DOHH2 (cell line): ENCODE measurements around the gene RSPO4.

Source experiments
- EZH2phosphoT487 ChIP-seq: fragments of 200-600 bp; sonication (generic); IDR thresholded peaks from 2 replicates; pipeline ENCODE4 v1.6.1; 2017; ENCODE audit warnings: borderline replicate concordance, mild to moderate bottlenecking, antibody characterized with exemption, low read length, moderate library complexity, mixed read lengths
- TF ChIP-seq, protein P1 (sequence below): fragments of 200-600 bp; sonication (generic); IDR thresholded peaks from one replicate; pipeline ENCODE4 v1.5.1; 2014; ENCODE audit warnings: antibody characterized with exemption, mild to moderate bottlenecking, low read depth, low read length; ENCODE audit not compliant: poor library complexity, severe bottlenecking

GRCh38 chr20:926670-927069 is 75.4 kb downstream of the RSPO4 start:
- TF ChIP-seq, protein P1, sequence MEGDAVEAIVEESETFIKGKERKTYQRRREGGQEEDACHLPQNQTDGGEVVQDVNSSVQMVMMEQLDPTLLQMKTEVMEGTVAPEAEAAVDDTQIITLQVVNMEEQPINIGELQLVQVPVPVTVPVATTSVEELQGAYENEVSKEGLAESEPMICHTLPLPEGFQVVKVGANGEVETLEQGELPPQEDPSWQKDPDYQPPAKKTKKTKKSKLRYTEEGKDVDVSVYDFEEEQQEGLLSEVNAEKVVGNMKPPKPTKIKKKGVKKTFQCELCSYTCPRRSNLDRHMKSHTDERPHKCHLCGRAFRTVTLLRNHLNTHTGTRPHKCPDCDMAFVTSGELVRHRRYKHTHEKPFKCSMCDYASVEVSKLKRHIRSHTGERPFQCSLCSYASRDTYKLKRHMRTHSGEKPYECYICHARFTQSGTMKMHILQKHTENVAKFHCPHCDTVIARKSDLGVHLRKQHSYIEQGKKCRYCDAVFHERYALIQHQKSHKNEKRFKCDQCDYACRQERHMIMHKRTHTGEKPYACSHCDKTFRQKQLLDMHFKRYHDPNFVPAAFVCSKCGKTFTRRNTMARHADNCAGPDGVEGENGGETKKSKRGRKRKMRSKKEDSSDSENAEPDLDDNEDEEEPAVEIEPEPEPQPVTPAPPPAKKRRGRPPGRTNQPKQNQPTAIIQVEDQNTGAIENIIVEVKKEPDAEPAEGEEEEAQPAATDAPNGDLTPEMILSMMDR, result no peak
- TF ChIP-seq EZH2phosphoT487, result no peak
